Activated CD8-positive, alpha-beta memory T cell treated with anti-CD3 and anti-CD28 coated beads, Interleukin-2, amount 50 U/mL, for 24 hours (primary cell): ENCODE results near the gene CACNA1D.

Experiments
- DNase-seq: peaks from one replicate; pipeline ENCODE4 v3.0.0-alpha.2; 2020; ENCODE audit errors: extremely low read depth

CACNA1D gene

DNA sequence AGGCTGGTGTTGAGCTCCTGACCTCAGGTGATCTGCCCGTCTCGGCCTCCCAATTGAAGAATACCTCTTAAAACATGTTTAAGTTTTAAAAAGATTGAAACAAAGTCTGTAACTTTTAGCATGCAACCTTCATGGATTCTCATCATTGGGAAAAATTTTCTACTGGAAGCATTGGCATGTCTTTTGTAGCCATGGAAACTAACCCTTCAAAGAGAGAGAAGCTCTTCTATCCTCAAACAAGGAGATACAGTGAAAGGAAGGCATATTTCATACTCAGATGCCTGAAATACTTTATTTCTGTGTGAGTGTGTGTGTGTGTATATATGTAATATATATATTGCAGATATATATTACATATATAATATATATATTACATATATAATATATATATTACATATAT is 196.9 kb downstream of the CACNA1D start:
- no peak for DNase-seq

DNA sequence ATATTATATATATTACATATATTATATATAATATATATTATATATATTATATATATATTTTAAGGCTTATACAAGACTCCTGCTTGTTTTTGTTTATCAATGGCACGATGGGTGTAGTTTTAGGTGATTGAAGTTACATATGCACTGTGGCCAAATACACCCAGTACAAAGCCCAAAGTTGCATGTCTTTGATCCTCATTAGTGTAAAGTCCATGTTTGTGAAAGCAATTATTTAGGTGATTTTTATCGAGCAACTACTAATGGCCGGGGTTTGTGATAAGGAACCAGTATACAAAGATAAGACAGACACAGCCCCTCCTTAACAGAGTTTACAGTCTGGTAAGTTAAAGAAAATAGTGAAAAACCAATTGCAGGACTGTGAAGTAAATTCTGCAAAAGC is 197.5 kb downstream of the CACNA1D start:
- no peak for DNase-seq

DNA sequence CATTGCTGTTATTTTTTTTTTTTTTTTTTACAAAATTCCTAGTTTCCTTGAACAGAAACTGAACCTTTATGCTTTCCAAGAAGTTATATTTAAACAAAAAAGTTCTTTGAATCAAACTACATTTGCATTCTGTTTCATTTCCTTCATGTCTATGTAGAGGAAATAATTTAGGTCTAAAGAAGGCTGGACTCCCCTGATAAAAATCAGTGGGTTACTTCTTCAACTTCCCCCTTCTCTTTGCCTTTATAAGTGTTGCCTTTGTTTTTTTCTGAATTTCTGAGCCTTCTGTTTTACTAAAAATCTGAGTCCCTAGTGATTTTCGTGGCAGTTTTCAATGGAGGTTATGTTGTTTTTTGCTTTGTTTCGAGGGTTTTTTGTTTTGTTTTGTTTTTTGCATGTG is 199.0 kb downstream of the CACNA1D start:
- no peak for DNase-seq

DNA sequence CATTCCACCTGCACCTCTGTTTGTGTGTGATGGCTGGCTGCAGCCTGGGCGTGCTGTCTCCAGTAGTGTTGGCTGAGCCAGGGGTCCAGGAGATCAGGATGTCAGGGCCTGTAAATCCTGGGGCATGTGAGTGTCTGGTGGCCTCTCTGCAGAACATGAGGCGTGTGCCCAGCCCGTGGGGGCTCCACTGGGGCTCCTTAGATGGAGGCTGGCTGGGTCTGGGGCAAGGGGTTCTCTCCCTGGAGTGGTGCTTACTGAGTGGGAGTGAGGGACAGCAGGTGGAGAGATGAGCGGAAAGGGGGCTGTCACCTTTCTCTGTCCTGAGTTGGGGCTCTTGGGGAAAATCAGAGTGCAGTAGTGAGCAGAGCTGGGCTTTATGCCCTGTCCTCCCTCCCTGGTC is 199.6 kb downstream of the CACNA1D start:
- DNase-seq = no peak

DNA sequence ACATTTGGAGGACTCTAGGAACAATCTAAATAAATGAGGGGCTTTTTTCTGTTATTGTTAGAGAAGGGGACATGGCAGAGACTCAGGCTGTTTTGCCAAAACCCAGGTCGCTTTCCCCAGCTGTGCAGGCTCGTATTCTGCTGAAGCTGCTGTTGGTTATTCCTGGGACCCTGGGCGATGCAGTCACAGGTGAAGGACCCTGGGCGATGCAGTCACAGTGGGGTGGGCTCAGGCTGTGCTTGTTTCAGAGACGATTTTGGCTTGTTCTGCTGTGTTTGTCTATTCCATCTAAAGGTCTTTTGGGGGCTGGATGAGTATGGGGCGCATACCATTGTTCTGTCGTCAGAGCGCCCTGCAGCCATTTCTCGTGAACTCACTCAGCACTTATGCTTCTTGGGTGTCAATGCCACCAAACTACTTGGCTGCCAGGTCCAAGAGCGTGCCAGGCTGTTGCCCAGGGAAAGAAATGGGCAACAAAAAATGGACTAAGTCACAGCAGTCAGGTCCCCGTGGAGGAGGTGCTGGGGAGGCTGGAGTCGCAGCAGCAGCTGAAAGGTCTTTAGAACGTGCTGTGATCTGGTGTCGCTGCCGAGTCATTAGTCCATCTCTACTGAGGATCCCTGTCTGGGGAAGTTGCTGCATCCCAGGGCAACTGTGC is 200.4 kb downstream of the CACNA1D start:
- DNase-seq = no peak

DNA sequence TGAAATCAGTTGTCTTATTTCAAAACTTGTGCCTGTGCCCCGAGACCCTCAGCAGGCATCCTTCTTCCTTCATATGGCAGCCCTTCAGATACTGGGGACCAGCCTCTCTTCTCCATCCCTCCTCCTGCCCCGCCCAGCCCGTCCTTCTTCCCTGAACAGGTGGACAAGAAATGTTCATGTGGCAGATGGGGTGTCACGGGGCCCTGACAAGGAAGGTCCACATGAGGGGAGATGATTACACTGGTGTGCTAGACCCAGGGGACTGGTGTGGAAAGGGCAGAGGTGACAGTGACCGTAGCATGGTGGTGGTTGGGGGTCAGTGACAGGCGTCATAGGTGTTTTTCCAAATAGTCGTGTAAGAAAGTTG is 200.9 kb downstream of the CACNA1D start:
- no peak for DNase-seq

GRCh38 chr3:53696401-53697172 is 202.2 kb downstream of the CACNA1D start:
- no peak for DNase-seq

DNA sequence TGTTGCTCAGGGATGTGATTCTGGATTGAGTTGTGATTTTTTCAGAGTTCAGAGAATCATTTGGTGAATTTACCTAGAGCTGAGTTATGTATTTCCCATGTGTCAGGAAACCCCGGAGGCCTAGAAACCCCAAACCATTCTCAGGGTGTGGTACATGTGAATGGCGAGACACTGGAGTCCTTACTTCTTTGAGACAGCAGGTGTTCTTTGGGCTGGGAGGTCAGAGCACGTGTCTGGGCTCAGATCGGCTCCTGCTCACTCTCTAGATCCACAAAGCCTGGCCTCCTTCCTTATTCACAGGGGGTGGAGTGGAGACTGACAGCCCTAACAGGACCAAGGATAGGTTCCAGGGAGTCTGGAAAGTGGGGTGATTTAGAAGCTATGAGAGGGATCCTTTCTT is 206.0 kb downstream of the CACNA1D start:
- DNase-seq = no peak

- no peak for DNase-seq
These were observed 208.5 kb downstream of the CACNA1D start for GRCh38 chr3:53702776-53703530.

DNA sequence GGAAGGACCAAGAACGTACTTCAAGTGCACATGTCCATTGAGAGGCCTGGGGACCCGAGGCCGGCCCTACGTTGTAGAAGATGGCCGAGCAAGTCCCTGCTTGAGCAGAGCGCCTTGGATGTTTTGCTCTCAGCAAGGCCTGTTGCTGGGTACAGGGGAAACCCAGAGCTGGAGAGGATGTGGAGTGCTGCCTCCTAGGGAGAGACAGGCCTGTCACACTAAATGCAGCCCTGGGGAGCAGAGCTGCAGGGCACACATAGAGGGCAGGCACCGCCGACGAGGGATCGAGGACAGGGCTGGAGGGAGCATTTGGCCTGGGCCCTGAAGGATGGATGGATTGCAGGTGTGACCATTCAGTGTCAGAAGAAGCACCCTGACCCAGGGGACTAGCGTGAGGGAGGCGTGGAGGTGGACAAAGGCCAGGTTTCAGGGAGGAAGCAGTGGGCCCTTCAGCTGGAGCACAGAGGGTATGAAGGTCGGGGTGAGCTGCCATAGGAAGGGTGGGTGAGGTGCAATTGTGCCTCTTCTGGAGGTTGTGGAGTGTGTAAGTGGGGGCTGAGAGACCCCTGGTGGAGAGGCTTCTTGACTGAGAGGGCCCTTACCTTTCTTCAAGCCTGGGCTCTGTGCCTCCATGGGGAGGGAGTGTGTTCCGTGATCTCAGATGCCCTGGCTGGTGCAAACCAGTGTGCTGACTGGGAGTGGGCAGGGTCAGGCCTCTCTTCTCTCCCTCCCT is 209.4 kb downstream of the CACNA1D start:
- no peak for DNase-seq

DNA sequence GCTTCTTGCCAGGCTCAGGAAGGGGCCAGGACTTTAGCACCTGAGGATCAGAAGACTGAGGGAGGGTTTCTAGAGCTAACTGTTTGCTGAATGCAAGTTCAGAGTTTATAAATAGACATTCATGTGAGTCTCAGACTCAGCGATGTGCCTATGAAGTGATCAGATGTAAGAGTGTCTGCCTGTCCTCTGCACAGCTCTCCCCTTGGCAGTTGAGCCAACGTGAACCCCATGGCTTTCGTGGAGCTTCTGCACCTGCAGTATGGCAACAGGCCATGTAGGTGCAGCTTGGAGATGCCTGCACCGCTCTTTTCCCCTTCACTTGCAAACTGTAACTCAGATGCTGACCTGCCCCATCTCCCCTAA is 209.9 kb downstream of the CACNA1D start:
- no peak for DNase-seq

DNA sequence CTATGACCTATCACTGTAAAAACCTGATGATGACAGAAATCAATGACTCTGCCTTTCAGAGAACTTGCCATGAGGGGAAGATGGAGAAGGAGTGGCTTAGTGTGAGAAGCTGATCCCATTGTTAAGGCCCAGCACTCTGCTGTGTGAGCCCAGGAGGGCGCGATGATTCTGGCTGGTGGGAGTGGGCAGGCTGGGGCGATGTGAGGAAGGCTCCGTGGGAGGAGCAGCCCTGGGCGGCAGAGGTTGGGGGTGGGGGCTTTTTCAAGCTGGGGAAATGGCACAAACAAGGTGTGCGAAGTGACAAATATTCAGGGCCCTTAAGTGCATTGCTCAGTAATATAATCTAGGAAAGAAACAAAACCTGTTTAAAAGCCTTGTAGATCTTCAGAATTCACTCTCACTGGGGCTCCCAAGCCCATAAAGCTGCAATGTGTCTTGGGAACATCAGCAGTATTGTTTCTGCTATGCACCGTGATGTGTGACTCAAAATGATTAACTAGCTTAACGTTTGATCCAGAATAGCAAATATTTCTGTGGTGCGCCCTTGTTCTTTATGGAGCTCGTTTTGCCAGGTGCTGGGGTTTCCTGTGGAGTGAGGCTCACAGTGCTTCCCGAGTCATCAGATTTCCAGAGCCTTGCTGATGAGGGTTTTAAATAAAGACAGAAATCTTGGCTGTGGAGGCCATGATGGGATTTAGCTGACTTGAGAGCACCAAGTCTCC is 210.8 kb downstream of the CACNA1D start:
- DNase-seq = no peak

GRCh38 chr3:53705774-53706173 is 211.4 kb downstream of the CACNA1D start:
- DNase-seq = no peak

DNA sequence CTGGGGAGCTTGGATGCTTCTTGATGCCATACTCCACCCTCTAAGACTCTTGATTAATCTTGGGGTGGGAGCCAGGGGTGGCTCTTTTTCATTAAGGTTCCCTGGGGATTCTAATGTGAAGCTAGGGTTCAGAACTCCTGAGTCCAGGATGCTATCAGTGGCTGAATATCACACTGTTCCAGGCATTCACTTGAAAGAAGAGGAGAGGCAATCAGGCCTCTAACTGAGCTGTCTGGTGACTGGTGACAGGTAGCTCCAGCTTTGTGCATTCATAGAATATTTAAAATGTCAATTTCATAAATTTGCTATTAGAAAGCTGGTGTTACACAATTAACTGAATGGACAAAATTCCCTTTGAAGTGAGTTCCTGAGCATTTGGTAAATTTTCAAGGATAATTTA is 212.8 kb downstream of the CACNA1D start:
- no peak for DNase-seq

DNA sequence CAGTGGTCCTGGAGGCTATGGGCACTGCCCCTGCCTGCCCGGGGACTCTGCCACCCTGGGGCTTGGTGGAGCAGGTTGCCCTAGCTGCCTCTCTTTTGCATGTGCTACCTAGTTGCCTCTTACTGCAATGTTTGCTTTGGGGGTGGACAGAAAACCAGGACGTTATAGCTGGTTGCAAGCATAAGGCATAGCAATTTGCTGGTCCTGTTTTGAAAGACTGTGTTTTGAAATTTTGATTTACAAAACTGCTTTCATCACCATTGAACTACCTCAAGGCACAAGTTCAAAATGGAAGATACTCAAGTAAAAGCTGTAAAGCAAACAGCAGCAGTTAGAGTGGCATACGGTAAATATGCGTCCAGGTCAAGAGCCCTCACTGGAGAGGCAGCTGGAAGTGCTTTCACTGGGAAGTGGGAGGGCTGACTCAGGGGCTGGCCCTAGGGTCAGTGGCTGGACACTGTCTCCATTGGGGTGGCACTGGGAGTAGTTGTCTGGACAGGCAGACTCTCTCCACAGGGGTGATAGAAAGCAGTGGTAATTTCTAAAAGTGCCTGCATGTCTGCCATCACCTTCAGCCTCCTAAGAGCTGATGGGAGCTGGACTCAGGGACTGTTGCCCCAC is 213.7 kb downstream of the CACNA1D start:
- DNase-seq = no peak

- no peak for DNase-seq
These were observed 214.8 kb downstream of the CACNA1D start for GRCh38 chr3:53709256-53709655.

DNA sequence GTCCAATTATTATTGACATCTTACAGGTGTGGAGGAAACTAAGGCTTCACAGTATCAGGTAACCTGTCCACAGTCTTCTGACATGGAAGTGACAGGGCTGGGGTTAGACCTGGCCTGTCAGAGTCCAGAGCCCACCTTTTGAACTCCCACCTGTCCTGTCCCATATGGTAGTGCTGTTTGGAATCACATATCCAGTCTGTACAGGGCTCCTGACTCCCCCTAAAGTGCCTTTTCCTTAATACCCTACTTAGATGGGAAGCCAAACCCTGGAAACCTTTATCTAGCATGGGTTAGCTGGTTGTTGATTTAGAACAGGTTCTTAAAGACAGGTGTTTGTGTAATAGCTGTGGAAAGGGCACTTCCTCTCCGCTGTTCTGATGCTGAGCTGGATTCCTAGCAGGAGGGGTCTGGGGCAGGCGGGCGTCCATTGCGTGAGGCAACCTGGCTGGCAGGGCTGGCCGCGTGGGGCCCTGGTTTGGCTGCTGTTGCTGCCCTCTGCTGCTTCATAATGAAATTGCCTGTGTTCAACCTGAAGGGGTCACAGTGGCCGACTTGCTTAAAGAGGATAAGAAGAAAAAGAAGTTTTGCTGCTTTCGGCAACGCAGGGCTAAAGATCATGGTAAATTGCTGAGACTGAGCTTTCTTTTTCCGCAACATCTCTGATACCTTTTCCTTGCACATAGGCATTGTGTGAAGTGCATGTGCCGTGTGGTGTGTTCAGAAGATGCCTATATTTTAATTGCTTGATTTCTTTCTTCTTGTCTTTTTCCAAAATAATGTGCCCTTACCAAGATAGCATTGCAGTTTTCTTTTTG is 215.7 kb downstream of the CACNA1D start:
- DNase-seq = peak; percentile 18

- DNase-seq = no peak
These were observed 217.0 kb downstream of the CACNA1D start for GRCh38 chr3:53711387-53711786.

DNA sequence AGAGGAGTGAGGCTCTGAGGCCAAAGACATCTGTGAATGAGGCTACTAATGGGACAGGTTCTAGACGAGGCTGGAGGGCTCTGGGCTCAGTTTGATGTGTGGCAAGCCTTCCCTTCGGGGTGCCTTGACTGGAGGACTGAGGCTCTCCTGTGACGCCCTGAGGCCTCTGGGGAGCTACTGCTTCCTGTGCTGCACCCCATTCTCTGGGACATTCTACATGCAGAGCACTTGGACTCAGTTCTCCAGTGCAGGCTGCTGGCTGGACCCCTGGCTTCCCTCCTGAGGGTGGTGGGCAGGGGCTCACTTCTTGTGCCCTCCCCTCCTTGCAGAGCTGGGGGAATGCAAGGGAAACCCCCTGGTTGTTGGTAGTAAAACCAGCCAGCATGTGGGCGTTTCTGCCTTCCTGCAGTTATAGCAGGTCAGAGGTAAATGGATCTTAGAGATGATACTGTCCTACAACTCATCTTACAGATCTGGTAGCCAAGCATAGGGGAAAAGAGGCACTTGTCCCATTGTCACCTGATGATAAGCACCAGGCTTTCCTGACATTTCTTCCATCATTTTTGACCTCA is 218.5 kb downstream of the CACNA1D start:
- no peak for DNase-seq

- no peak for DNase-seq
These were observed 219.2 kb downstream of the CACNA1D start for GRCh38 chr3:53713626-53714025.
